Ammon's horn (tissue), 1 donor: ENCODE measurements around the gene MARCHF10.
A peak's percentile ranks its signal among the peaks of the same experiment; 100 is the strongest.

Experiments used
- DNase-seq: peaks from one replicate; pipeline ENCODE4 v3.0.0-alpha.2; 2016; ENCODE audit warnings: low spot score

Gene MARCHF10

GRCh38 chr17:62676952-62677596 lies 131.0 kb downstream of the MARCHF10 start:
- DNase-seq, result no peak

GRCh38 chr17:62676231-62676943 lies 131.7 kb downstream of the MARCHF10 start:
- no peak for DNase-seq

GRCh38 chr17:62675701-62676100 lies 132.4 kb downstream of the MARCHF10 start:
- no peak for DNase-seq

- peak; percentile 73 for DNase-seq
Measured at GRCh38 chr17:62675260-62675659, 132.9 kb downstream of the MARCHF10 start.

- DNase-seq, result no peak
Measured at GRCh38 chr17:62674841-62675240, 133.3 kb downstream of the MARCHF10 start.

- no peak for DNase-seq
Measured at GRCh38 chr17:62674363-62674739, 133.8 kb downstream of the MARCHF10 start.

- no peak for DNase-seq
Measured at GRCh38 chr17:62673614-62674362, 134.3 kb downstream of the MARCHF10 start.

- no peak for DNase-seq
Measured at GRCh38 chr17:62672957-62673356, 135.2 kb downstream of the MARCHF10 start.

GRCh38 chr17:62671553-62671952 lies 136.6 kb downstream of the MARCHF10 start:
- no peak for DNase-seq

- DNase-seq, result no peak
Measured at GRCh38 chr17:62670202-62670821, 137.8 kb downstream of the MARCHF10 start.

GRCh38 chr17:62668091-62668804 lies 139.9 kb downstream of the MARCHF10 start:
- no peak for DNase-seq

- no peak for DNase-seq
Measured at GRCh38 chr17:62666801-62667591, 141.1 kb downstream of the MARCHF10 start.

- DNase-seq, result no peak
Measured at GRCh38 chr17:62666061-62666800, 141.9 kb downstream of the MARCHF10 start.

- DNase-seq, result no peak
Measured at GRCh38 chr17:62665599-62665998, 142.5 kb downstream of the MARCHF10 start.

GRCh38 chr17:62664336-62665120 lies 143.6 kb downstream of the MARCHF10 start:
- no peak for DNase-seq

GRCh38 chr17:62663304-62663703 lies 144.8 kb downstream of the MARCHF10 start:
- DNase-seq, result no peak

GRCh38 chr17:62662855-62663254 lies 145.3 kb downstream of the MARCHF10 start:
- no peak for DNase-seq

GRCh38 chr17:62661337-62661736 lies 146.8 kb downstream of the MARCHF10 start:
- DNase-seq, result no peak

GRCh38 chr17:62660629-62661118 lies 147.4 kb downstream of the MARCHF10 start:
- no peak for DNase-seq
